K562 (cell line): Measurements from ENCODE around the gene PTPRG. TPM values are rescaled to one million over a fixed set of nuclear protein-coding genes. Genes with fewer than 3 reads are reported as not detected.

Experiments
- ATAC-seq: fragments of 200-7000 bp; cut with Tn5 transposase; 3 replicates; pipeline ENCODE4 v1.9.1; 2020; ENCODE audit warnings: moderate library complexity
- BruUV-seq: library from RNA; stranded (reverse); fragments of 400-500 nt; replicated peaks from 2 replicates; lab custom pipeline; 2021; lab: Mats Ljungman, UMichigan
- CTCF ChIA-PET: fragments of 300-600 bp; formaldehyde crosslinking; extraction: SDS; loops from one replicate; lab custom pipeline; 2021; ENCODE audit warnings: low intra/inter-chr PET ratio; lab: Yijun Ruan, JAX
- POLR2A ChIA-PET: fragments of 300-600, 350-650 bp; sonication (Branson Sonifier 250); formaldehyde crosslinking; extraction: SDS; loops from one replicate; lab custom pipeline; 2021; ENCODE audit warnings: antibody characterized with exemption, inconsistent platforms; lab: Yijun Ruan, JAX
- DNase-seq, 4 experiments: peaks; one replicate each; pipeline versions ENCODE4 v3.0.0 to v3.0.0-alpha.2; 2011 to 2018; ENCODE audit warnings: low spot score in 3 of 4, mixed read lengths in 3 of 4; ENCODE audit errors: extremely low read depth in 1 of 4
- FAIRE-seq: peaks from 2 replicates; lab custom pipeline; 2011; peaks lifted over from hg19 to GRCh38; lab: Jason Lieb, UNC
- H2AFZ ChIP-seq: 2 replicates; pipeline ENCODE4 v1.6.0; 2011; ENCODE audit warnings: low read depth, low read length, control low read depth, inconsistent platforms
- H3K27ac ChIP-seq: fragments of 200-600 bp; 3 replicates; pipeline ENCODE4 v1.8.0; 2011; ENCODE audit warnings: low read depth, mild to moderate bottlenecking, control low read depth, inconsistent platforms, low read length, moderate library complexity, mixed read lengths; ENCODE audit errors: extremely low read depth
- H3K27me3 ChIP-seq, 2 experiments: fragments of 300-600 bp in 1 of 2; 2 replicates in 1 of 2; 3 replicates in 1 of 2; pipeline versions ENCODE4 v1.6.0 to v1.8.0; 2011; ENCODE audit warnings: inconsistent platforms in 2 of 2, low read length in 2 of 2, mild to moderate bottlenecking in 1 of 2, mixed read lengths in 1 of 2, moderate library complexity in 1 of 2; ENCODE audit not compliant: control insufficient read depth in 2 of 2, insufficient read depth in 2 of 2
- H3K36me3 ChIP-seq: fragments of 300-600 bp; 3 replicates; pipeline ENCODE4 v1.8.0; 2011; ENCODE audit warnings: mild to moderate bottlenecking, low read length, inconsistent platforms; ENCODE audit not compliant: control insufficient read depth, insufficient read depth
- H3K4me1 ChIP-seq, 2 experiments: fragments of 200-600 bp in 1 of 2; replicated peaks in 1 of 2; 2 replicates in 1 of 2; 3 replicates in 1 of 2; pipeline versions ENCODE4 v1.5.1 to v1.8.0; 2011; ENCODE audit warnings: inconsistent platforms in 2 of 2, low read length in 2 of 2, mild to moderate bottlenecking in 1 of 2, mixed read lengths in 1 of 2, moderate library complexity in 1 of 2; ENCODE audit not compliant: control insufficient read depth in 2 of 2, insufficient read depth in 2 of 2
- H3K4me2 ChIP-seq: 2 replicates; pipeline ENCODE4 v1.6.1; 2011; ENCODE audit warnings: low read length, control low read depth, inconsistent platforms, mixed read lengths; ENCODE audit not compliant: insufficient read depth
- H3K4me3 ChIP-seq: fragments of 200-600 bp; sonication (generic), shearing (Covaris generic); 2 replicates; pipeline ENCODE4 v1.5.1; 2016; ENCODE audit warnings: control low read depth, inconsistent platforms
- H3K79me2 ChIP-seq: fragments of 200-600 bp; 3 replicates; pipeline ENCODE4 v1.8.0; 2011; ENCODE audit warnings: low read length, inconsistent platforms; ENCODE audit not compliant: control insufficient read depth, insufficient read depth
- H3K9ac ChIP-seq, 2 experiments: 2 replicates each; pipeline versions ENCODE4 v1.6.0 to v1.6.1; 2011; ENCODE audit warnings: low read depth in 2 of 2, low read length in 2 of 2, control low read depth in 1 of 2, inconsistent platforms in 1 of 2, mild to moderate bottlenecking in 1 of 2, mixed read lengths in 1 of 2; ENCODE audit not compliant: insufficient read depth in 1 of 2
- H3K9me1 ChIP-seq: one replicate; pipeline ENCODE4 v1.6.0; 2011; ENCODE audit warnings: inconsistent platforms, mild to moderate bottlenecking, low read length, moderate library complexity; ENCODE audit not compliant: control insufficient read depth, insufficient read depth
- H3K9me3 ChIP-seq: replicated peaks from 2 replicates; pipeline ENCODE4 v1.5.1; 2011; ENCODE audit warnings: low read depth, low read length, inconsistent platforms; ENCODE audit not compliant: control insufficient read depth, insufficient read depth
- H4K20me1 ChIP-seq: replicated peaks from 2 replicates; pipeline ENCODE4 v1.6.1; 2011; ENCODE audit warnings: low read length, inconsistent platforms, mixed read lengths; ENCODE audit not compliant: control insufficient read depth, insufficient read depth
- ATF2 ChIP-seq: sonication (generic); formaldehyde crosslinking; IDR thresholded peaks from 2 replicates; pipeline ENCODE4 v1.8.1; 2022; ENCODE audit warnings: missing genetic modification reagents
- CHD1 ChIP-seq: fragments of 200-600 bp; sonication (generic); IDR thresholded peaks from one replicate; pipeline ENCODE4 v1.6.1; 2012; ENCODE audit warnings: mild to moderate bottlenecking, moderate library complexity, low read length, inconsistent platforms
- CTBP1 ChIP-seq: fragments of 450-650 bp; IDR thresholded peaks from 2 replicates; pipeline ENCODE4 v1.6.1; 2016; ENCODE audit warnings: borderline replicate concordance
- GMEB1 ChIP-seq: fragments of 250-450 bp; sonication (Bioruptor Pico); IDR thresholded peaks from 2 replicates; pipeline ENCODE4 v1.4.0; 2020; ENCODE audit warnings: mild to moderate bottlenecking
- POLR2AphosphoS5 ChIP-seq: IDR thresholded peaks from 2 replicates; pipeline ENCODE4 v1.6.1; 2011; ENCODE audit warnings: mild to moderate bottlenecking, low read depth, low read length, moderate library complexity; ENCODE audit not compliant: control insufficient read depth, insufficient read depth
- RBFOX2 ChIP-seq: fragments of 200-400 bp; formaldehyde crosslinking; IDR thresholded peaks from 2 replicates; pipeline ENCODE4 v1.6.1; 2017; ENCODE audit warnings: low read depth, mild to moderate bottlenecking, low read length, moderate library complexity
- TAF15 ChIP-seq: fragments of 200-400 bp; formaldehyde crosslinking; IDR thresholded peaks from 2 replicates; pipeline ENCODE4 v1.6.1; 2017; ENCODE audit warnings: mild to moderate bottlenecking, low read depth, low read length, moderate library complexity
- TARDBP ChIP-seq: fragments of 450-650 bp; IDR thresholded peaks from 2 replicates; pipeline ENCODE4 v1.6.1; 2016
- THAP12 ChIP-seq: fragments of 250-450 bp; sonication (Bioruptor Pico); IDR thresholded peaks from 2 replicates; pipeline ENCODE4 v1.9.0; 2021; ENCODE audit warnings: mild to moderate bottlenecking, inconsistent platforms
- TSHZ1 ChIP-seq: fragments of 250-450 bp; sonication (Bioruptor Pico); IDR thresholded peaks from 2 replicates; pipeline ENCODE4 v1.4.0; 2020; ENCODE audit warnings: mild to moderate bottlenecking, moderate library complexity
- ZFX ChIP-seq: sonication (generic); formaldehyde crosslinking; IDR thresholded peaks from 2 replicates; pipeline ENCODE4 v1.8.0; 2022; ENCODE audit warnings: mild to moderate bottlenecking, missing genetic modification reagents, moderate library complexity
- ZNF239 ChIP-seq: fragments of 250-450 bp; sonication (Bioruptor Pico); IDR thresholded peaks from 2 replicates; pipeline ENCODE4 v1.4.0; 2020; ENCODE audit warnings: mild to moderate bottlenecking
- ZSCAN32 ChIP-seq: fragments of 450-650 bp; formaldehyde crosslinking; IDR thresholded peaks from 2 replicates; pipeline ENCODE4 v1.4.0; 2020; ENCODE audit warnings: mild to moderate bottlenecking, moderate library complexity
- WGBS: fragments of 100-300 bp; shearing (Covaris generic); methylation state at CpG from one replicate; pipeline ENCODE4 v1.1.6; 2016; ENCODE audit warnings: low coverage, mixed read lengths; ENCODE audit not compliant: insufficient coverage; ENCODE audit errors: missing lambda C conversion rate; 5-methylcytosine and 5-hydroxymethylcytosine counted together
- in situ Hi-C: fragments of 300-500 bp; cut with MboI; formaldehyde crosslinking; loops from 4 replicates; pipeline ENCODE4 v1.15.0; 2018; ENCODE audit warnings: inconsistent platforms, mixed read lengths
- intact Hi-C: fragments of 100-400 bp; cut with micrococcal nuclease; formaldehyde crosslinking; loops from 2 replicates; pipeline ENCODE4 v1.14.2; 2022
- polyA plus RNA-seq, 8 experiments: library from polyadenylated mRNA; depleted of rRNA in 4 of 8; stranded (reverse) in 5 of 8; unstranded in 3 of 8; fragments of >200 nt; fragmentation: Nextera tagmentation in 2 of 8; fragmentation: Illumina TruSeq in 1 of 8; extraction: Ambion mirVana in 2 of 8; extraction: Trizol in 1 of 8; gene quantifications; 2 replicates each; pipeline versions ENCODE4 v1.2.1 to v1.2.3, GENCODE V29; 2011 to 2014; ENCODE audit warnings: inconsistent platforms in 1 of 8, missing spikeins in 1 of 8
- total RNA-seq, 7 experiments: library from RNA; depleted of rRNA in 6 of 7; stranded (reverse); fragments of >200 nt in 6 of 7; fragmentation: Illumina TruSeq in 2 of 7; extraction: Trizol in 2 of 7; gene quantifications; 2 replicates each; pipeline versions ENCODE4 v1.2.1 to v1.2.3, GENCODE V29; 2011 to 2021; ENCODE audit warnings: low replicate concordance in 1 of 7

Gene PTPRG
- total and polyA plus RNA-seq, 9 of the 15 experiments (the other 6 are each of a cell fraction or from before 2014, with no cell fraction given), result 0.16 TPM; not detected in 8

GRCh38 chr3:61650719-61651410, 89.5 kb downstream of the PTPRG start:
- Histone ChIP-seq H3K9me1 (no peaks in the 10 kb centered on the region), H3K36me3 (no peaks in the 10 kb centered on the region), H3K4me1 (no peaks in the 10 kb centered on the region), H4K20me1 (no peaks in the 10 kb centered on the region), H3K9ac (no peak overlapping the region), H2AFZ (no peak overlapping the region), H3K27me3 (no peaks in the 10 kb centered on the region), H3K27ac (no peak overlapping the region), H3K9me3 (no peaks in the 10 kb centered on the region), H3K79me2 (no peaks in the 10 kb centered on the region), H3K4me3 (no peak overlapping the region), H3K4me2 (no peak overlapping the region)
- no TSS peak for BruUV-seq
- POLR2A ChIA-PET, result no interaction called here
- CTCF ChIA-PET, result no interaction called here
- in situ Hi-C loops, result no loop called here
- intact Hi-C loops, result no loop called here
- no peak for ATAC-seq
- no peak for DNase-seq
- 0% methylated on average over 4 of the region's 4 CpGs for WGBS
- no peak for FAIRE-seq
- TF ChIP-seq TARDBP (no peak), GMEB1 (CRISPR knock-in tag) (no peak), CHD1 (no peak), ZNF239 (CRISPR knock-in tag) (no peak), TSHZ1 (CRISPR knock-in tag) (no peak), ZSCAN32 (CRISPR knock-in tag) (no peak), ZFX (CRISPR knock-in tag) (no peak), THAP12 (CRISPR knock-in tag) (no peak), CTBP1 (no peak), ATF2 (no peak), RBFOX2 (no peak), POLR2AphosphoS5 (no peak), TAF15 (no peak)
